Measurements from ENCODE around the gene FOXD4.
A peak's percentile ranks its signal among the peaks of the same experiment; 100 is the strongest.
"Not testable (repeated sequence)": the region's sequence is repeated elsewhere in the genome, so short reads cannot be mapped to it uniquely, and the experiment has no call there.

The FOXD4 gene

DNA sequence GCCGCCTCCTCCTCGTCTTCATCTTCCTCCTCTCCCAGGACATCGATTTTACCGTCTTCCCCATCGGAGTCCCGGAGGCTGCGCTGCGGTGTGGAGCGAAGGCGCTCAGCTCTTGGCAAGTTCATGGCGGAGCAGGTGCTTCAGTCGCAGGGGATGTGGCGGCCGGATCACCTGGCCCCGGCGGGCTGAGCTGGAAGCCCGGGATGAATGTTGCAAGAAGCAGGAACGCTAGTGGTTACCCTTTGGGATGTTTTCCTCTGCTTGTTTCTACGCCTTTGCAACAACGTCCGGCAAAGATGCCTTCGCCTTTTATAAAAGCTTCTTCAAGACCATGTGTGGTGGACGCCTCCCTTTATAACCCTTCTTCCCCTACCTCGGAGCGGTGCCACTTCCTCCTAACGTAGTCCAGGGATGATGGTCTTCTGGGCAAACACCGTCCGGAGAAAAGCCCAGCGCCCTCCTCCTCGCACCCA, at the start of gene FOXD4:
Gene FOXD4, minus strand, starts transcription at position 423 of the 473 bp plus-strand sequence. Its CDS starts 298 bp downstream, at position 125.
- not testable (repeated sequence) for DNase-seq (ENCODE audit: low spot score)

DNA sequence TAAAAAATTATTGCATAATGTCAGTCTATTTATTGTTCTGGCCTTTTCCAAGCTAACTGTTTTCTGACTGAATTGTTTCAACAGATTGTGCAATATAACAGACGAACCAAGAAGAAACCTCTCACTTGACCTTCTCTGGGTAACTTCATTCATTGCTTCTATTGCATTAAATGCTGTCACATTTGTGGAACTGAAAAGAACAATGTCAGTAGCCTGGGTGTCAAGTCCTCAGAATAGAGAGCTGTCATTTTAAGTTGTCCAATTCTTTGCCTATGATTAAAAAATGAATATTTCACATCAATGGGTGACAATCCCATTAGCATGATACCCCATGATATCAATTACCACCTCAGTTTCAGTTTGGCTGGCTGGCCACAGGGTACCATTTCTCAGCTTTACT, 41.7 kb upstream of the FOXD4 start:
- DNase-seq (ENCODE audit: low spot score) = not testable (repeated sequence)

DNA sequence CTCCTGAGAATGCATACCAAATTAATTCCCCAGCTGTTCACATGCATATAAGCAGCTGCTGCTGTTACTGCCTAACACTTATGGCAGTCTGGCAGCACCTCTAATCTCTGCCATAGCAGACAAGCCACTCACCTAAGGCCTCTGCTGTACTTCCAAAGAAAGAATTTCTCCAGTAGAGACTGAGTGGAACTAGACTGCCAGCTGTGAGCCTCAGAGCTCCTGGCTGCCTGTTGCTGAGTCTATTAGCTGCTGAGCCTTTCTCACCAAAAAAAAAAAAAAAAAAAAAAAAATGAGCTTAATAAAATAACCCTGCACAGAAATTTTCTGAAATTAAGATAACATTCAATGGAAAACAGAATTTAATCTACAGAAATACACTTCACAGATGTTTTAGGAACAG, 33.0 kb upstream of the FOXD4 start:
- not testable (repeated sequence) for DNase-seq (ENCODE audit: low spot score)

DNA sequence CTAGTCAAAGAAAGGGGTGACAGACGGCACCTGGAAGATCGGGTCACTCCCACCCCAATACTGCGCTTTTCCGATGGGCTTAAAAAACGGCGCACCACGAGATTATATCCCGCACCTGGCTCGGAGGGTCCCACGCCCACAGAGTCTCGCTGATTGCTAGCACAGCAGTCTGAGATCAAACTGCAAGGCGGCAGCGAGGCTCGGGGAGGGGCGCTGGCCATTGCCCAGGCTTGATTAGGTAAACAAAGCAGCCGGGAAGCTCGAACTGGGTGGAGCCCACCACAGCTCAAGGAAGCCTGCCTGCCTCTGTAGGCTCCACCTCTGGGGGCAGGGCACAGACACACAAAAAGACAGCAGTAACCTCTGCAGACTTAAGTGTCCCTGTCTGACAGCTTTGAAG, 21.7 kb upstream of the FOXD4 start:
- DNase-seq (ENCODE audit: low spot score) = not testable (repeated sequence)

DNA sequence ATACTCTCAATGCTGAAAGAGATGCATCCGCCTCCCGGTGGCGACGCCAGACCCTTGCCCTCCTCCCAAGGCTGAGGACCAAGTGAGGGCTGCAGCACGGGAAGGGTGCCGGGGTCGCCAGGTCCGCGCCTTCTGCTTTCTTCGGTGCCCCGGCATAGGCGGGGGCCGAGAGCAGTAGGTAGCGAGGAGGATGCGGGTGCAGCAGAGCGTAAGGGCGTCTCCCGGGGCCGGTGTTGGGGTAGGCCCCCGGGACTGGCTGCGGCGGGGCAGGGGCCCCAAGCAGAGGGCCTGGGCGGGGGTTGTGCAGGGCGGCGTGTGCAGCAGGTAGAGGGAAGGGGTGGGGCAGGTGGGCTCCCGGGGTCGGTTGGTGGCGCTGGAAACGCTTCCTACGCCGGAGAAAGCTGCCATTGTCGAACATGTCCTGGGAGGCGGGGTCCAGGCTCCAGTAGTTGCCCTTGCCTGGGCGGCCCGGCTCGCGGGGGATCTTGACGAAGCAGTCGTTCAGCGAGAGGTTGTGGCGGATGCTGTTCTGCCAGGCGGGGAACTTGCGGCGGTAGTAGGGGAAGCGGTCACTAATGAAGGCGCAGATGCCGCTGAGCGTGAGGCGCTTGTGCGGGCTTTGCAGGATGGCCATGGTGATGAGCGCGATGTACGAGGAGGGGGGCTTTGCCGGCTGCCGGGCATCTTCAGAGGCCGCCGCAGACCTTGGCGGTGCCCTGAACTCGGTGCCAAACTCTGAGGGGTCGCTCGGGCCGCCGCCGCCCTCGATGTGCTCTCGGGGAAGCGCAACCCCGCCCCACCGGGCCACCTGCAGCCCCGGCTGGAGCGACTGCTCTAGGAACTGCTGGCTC, 848 bp downstream of the FOXD4 start:
- DNase-seq (ENCODE audit: low spot score) = not testable (repeated sequence)

DNA sequence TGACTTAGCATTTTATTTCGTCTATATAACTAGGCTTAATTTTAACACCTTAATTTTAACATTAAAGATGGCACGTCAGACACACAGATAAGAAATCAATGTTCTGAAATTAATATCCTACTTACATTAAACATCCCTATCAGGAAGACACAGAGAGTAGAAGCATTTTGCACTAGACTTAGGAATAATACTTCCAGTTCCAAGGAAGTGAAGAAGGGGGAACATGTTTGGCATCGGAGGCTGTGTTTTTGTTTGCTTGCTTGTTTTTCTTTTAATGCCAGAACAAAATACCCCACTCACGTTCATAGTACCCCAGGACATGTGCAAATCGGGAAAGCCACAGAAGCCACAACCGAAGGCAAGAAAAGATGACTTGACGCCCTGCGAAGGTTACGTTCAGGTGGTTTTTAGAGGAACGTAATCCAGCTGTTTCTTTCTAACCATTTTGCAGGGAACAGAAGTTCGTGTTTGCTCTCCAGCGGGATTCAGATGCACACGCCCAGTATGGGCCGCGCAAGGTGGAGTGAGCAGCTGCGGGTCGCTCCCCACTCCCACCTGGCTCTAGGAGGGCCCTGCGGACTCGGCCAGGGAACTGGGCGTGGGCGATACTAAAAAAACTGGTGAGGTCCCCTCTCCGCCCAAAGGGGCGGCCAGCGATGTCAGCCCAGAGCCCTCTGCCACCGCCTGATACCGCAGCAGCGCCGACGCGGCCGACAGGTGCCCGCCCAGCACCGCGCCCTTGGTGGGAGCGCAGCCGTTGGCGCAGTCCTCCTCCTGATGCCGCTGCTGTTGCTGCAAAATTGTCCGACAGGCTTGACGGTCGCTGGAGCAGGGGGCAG, 1.8 kb downstream of the FOXD4 start:
- not testable (repeated sequence) for DNase-seq (ENCODE audit: low spot score)

DNA sequence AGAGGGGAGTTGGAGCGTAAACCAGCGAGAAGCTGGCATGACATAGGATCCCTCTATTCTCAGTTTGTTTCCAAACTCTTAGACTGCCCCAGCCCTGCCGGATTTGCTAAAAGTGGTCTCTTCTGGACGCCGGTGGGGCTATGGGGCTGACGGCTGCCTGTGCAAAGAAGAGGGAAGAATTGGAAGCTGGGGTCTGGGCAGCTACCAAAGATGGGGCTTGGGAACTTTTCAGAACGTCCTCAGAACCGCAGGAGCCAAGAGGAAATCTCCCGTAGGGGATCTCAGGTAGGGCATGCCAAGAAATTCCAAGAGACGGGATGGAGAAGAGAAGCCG, 3.1 kb downstream of the FOXD4 start:
- DNase-seq (ENCODE audit: low spot score) = not testable (repeated sequence)

DNA sequence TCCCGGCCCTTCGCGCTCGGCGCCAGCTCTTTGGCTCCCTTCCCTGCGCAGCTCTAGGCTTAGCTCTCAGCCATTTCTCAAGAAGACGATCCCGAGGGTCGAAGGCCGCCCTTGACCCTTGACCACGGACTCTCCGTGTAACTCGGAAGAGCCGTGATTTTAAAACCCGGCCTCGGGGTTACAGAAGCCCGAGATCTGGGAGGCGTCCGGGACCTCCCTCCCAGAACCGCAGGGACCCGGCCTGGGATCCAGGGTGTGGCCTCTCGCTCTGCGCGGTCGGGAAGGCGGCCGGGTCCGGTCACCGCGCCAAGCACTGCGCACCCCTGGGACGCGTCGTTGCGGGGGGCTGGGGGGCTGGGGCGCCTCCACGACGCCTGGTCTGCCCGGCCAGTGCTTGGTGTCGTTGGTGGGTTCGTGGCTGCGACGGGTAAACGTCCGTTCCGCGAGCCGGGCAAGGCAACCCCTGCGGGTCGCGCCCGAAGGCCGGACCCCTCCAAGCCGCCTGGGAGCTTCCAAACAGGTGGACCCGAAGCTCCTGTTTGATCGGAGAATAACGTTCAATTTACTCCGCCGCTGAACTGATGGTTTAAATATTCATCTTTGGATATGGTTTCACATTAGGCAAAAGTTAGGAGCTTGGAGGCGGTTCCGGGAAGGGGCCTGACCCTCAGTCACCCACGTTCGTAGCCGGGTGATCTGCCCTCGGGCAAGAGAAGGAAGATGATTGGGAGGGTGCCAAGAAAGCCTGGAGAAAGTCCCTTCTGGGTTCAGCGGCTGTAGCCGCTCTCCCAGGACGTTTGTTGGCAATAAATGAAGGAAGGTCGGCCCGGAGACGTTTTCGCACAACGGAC, 3.7 kb downstream of the FOXD4 start:
- not testable (repeated sequence) for DNase-seq (ENCODE audit: low spot score)

DNA sequence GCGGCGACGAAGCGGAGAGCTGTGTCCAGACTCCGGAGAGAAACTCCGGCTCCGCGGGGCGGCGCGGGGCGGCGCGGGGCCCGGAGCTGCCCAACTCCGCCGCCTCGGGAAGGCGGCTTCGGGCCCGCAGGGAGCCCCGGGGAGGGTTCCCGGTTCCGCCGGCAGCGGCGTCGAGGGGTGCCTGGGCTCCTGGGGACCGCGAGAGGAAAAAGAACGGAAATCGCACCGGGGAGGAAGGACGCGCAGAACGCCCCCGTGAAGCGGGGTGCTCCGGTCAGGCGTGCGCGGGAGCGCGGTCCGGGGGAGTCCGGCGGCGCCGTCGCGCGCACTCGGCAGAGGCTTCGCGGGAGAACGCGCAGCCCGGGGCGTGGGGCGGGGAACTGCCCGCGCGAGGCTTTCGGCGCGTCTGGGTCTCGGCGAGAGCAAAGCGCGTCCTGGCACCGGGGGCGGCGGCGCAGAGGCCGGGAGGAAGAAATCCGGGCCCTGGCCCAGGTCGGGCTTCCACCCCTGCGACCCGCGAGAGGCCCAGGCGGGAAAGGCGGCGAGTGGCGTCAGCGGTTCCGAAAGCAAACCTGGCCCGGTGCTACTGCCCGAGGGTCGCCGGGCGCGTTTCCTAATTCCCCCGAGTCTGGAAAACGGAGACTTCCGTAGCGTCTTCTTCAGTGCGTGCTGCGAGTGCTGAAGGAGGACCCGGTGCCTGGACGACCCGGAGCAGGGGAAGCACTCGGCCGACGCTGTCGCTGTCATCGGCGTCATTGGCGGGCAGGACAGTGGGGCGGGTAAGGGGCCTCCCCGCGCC, 4.5 kb downstream of the FOXD4 start:
- DNase-seq (ENCODE audit: low spot score) = peak; percentile 5

DNA sequence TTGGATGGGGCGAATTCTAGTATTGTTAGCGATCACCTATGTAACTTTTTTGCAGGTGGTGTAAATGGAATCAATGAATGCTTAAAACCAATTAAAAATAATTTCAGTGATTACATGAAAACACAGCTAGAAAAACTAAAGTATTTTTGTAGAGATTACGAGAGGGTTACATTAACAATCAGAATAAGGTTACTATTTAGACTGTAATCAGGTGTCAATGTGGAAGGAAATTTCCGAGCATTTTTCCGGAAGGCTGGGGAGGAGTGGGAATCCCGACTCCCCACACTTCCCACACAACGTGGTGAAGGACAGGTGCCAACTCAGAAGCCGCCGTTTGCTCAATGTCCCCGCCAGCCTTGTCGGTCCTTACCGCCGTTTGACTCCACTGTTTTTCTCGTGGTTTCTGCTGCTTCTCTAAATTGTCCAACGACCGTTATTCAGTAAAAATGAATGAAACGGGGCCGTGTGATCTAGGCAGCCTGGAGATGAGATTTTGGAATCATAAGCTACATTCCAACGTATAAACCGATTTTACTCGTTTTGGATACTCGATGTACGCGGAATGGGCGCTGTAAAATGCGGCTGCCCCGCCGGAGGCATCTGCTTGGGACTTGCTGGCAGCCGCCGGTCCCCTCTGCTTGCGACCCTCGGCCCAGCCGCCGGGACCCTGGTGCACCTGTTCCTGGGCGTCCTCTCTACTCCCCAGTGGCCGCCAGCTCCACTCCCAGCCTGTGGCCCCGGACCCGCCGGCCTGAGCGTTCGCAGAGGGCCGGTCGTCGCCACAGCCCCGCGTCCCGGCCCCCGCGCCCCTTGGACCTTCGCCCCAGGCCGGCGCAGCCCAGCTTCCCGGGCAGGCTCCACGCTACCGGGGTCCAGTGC, 5.4 kb downstream of the FOXD4 start:
- not testable (repeated sequence) for DNase-seq (ENCODE audit: low spot score)

DNA sequence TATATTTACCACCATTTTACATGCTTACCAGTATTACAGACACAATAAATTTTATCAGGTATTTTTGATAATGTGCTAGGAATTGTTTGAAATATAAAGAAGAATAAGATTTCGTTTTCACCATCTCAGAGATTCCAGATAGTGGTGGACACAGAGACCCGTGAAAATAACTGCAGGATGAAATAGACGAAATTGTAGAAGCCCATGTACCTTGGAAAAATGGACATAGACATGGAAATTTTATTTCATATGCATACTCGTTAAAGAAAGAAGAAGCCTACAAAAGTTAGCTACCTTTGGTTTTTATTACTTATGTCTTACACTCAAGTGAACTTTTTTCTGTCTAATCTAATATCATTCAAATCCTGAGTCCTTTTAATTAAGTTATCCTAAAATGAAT, 7.5 kb downstream of the FOXD4 start:
- DNase-seq (ENCODE audit: low spot score) = not testable (repeated sequence)

DNA sequence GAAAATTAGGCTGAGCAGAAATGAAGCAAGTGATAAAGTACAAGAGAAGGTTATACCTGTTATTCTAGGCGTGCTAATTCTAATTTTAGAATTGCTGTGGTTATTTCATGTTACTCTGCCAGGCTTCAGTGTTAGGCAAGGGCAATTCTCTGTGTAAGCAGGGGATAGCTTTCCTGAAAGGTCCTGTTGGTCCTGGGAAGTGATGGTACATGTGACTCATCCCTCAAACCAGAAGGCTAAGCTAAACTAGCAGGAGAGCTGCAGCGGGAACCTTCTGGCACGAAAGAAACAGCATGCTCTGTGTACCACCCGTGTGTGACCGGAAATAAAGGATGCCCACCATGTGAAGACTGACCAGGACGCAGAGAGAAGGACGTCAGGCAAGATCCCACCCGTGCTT, 8.7 kb downstream of the FOXD4 start:
- DNase-seq (ENCODE audit: low spot score) = not testable (repeated sequence)

DNA sequence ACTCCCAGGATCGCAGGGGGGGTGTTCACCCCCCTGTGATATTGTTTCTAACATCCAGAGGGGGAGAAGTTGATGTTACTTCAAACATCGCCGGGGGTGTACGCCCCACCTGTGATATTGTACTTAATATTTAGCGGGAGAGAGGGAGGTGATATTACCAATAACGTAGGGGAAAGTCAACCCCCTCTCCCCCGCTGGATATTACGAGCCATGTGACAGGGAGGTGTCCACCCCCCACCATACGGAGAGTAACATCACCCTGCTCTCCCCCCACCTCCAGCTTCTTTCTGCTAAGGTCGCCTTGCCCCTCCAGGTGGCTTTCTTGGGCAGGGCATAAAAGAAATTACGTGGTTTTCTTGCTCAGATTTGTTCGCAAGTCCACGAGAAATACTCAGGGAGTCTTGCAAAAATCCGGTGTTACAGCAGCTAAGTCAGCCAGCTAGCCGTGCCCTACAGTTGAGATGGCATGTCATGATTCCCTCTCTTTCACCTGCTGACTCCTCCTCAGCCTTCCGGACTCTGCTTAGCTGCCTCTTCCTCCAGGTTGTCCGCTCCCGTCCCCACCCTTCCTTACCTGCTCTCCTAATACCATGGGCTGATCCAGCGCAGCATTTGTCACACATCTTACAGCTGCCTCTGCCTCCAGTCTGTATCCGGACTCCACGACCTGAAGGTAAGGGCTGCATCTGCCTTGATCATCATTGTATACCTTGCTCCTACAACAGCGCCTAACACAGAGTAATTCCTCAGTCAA, 9.3 kb downstream of the FOXD4 start:
- not testable (repeated sequence) for DNase-seq (ENCODE audit: low spot score)

DNA sequence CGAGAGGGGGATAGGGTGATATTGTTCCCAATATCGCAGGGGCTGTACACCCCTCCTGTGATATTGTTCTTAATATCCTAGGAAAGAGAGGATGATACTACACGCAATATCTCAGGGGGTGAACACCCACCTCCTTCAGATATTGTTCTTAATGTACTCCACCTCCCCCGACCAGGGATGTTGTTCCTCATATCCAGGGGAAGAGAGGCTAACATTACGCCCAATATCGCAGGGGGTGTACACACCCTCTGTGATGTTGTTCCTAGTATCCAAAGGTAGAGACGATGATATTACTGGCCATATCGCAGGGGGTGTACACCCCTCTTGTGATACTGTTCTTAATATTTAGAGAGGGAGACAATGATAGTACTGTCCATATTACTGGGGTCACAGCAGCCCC, 12.2 kb downstream of the FOXD4 start:
- DNase-seq (ENCODE audit: low spot score) = not testable (repeated sequence)

DNA sequence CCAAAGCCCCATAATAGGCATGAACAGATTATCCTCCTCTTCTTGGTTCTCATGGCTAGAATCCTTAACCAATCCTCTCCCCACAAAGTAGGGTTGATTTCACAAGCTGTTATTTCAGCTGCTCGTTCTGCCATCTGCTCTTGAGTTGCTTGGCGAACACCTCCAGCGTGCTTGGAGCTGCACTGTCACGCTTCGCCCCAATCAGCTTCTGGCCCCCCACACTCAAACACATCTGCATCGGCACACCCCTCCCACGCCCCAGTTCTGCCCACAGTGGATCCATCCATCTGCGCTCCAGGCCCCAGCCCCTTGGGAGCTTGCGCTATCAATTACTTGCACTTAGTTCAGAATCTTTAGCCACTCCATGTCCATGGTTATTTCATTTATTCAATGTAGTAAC, 17.8 kb downstream of the FOXD4 start:
- DNase-seq (ENCODE audit: low spot score) = not testable (repeated sequence)

DNA sequence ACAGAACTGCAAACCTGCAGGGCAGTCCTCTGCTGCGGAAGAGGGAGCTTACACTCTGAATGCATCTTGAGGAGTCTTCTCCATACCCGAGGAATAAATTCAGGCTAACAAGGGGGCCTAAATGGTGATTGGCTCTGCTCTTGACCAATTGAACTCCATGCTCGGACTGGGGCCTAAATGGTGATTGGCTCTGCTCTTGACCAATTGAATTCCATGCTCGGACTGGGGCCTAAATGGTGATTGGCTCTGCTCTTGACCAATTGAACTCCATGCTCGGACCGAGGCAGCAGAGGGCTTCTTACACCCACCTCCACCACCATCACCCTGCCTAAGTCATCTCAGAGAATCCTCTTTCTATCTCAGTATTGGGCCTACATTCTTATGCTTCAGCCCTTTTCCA, 18.4 kb downstream of the FOXD4 start:
- not testable (repeated sequence) for DNase-seq (ENCODE audit: low spot score)

DNA sequence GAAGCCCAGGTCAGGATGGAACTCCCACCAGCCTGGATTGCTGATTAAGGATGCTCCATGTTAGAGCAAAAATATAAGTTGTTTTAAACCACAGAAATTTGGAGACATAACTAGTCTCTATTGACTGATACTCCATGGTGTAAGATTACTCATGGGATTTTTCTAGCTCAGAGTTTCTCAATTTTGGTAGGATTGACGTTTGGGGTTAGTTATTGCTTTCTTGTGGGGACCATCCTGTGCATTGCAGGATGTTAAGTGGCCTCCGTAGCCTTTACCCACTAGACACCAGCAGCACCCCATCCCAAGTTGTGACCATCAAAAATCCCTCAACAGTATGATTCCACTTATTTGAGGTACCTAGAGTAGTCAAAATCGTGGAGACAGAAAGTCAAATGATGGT, 19.4 kb downstream of the FOXD4 start:
- not testable (repeated sequence) for DNase-seq (ENCODE audit: low spot score)

DNA sequence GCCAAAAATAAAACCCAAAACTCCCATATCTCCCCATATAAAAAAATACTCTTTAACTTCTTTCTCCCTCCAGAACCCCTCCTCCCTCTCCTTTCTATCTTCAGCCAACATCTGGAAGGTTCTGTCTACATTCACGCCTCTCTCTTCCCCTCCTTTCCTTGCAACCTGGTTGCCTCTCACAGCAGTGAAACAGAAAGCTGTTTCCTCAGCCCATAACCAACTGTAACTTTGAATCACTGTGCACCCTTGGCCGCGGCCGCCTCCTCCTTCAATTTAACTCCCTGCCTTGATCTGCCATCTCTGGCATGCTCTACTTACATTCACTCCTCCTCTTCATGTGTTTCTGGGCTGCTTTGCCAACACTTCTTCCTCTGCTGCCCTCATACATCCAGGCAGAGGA, 23.2 kb downstream of the FOXD4 start:
- DNase-seq (ENCODE audit: low spot score) = not testable (repeated sequence)

DNA sequence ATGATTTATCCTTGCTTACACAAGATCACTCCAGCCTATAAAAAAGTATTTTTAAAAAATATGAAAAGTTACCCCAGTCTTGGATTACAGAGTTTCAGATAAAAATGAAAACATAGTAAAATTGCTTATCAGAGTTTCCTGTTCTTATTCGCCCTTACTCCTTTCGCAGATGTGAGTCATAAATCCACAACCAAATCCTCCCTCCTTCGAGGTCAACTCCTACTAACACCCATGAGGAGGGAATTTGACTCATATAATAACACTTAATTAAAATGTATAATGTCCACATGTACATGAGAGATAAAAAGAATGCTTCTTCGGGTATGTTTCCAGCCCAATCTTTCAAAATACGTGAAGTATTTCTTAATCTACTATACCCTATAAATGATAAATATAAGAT, 23.9 kb downstream of the FOXD4 start:
- not testable (repeated sequence) for DNase-seq (ENCODE audit: low spot score)

Measured in hepatic stellate cell (primary cell).